ENCODE data around the gene SSTR5. TPM values are rescaled to one million over a fixed set of nuclear protein-coding genes. Genes with fewer than 3 reads are reported as not detected.

The SSTR5 gene
- total and polyA plus RNA-seq, 2 donors (not counting 1 experiment from before 2014, with no cell fraction given): not detected

GRCh38 chr16:1112506-1113184, 40.1 kb downstream of the SSTR5 start:
- ChIA-PET CTCF (no interaction called here), POLR2A (no interaction called here)
- Histone ChIP-seq H3K9me3 (ENCODE audit: control extremely low read depth in 1 of 3, control insufficient read depth in 2 of 3, insufficient read depth in 1 of 3, low read length in 2 of 3) (peaks cover 0 to 5% (median 0%) of the 10 kb centered on the region in 3 donors), H3K9ac (ENCODE audit: low read length) (no peak overlapping the region), H3K36me3 (replicated peaks in 1 of 2; ENCODE audit: control extremely low read depth in 1 of 2, control insufficient read depth in 1 of 2, extremely low read depth in 1 of 2, insufficient read depth in 2 of 2, low read length in 1 of 2) (no peaks in the 10 kb centered on the region), H2AFZ (ENCODE audit: insufficient read depth, low read depth, low read length, poor library complexity, severe bottlenecking) (no peak overlapping the region), H3K27ac (ENCODE audit: low read length in 2 of 2) (no peak overlapping the region), H3K4me3 (ENCODE audit: control extremely low read depth in 1 of 5, extremely low read depth in 1 of 5, insufficient read depth in 1 of 5, low read depth in 2 of 5, low read length in 4 of 5) (no peak overlapping the region), H3K4me1 (ENCODE audit: control insufficient read depth in 2 of 2, insufficient read depth in 2 of 2, low read length in 2 of 2) (no peaks in the 10 kb centered on the region), H4K20me1 (ENCODE audit: control insufficient read depth, insufficient read depth, low read length, poor library complexity, severe bottlenecking) (no peaks in the 10 kb centered on the region), H3K27me3 (replicated peaks in 1 of 4; ENCODE audit: control extremely low read depth in 1 of 4, control insufficient read depth in 3 of 4, insufficient read depth in 4 of 4, low read length in 3 of 4) (peaks cover 0 to 5% (median 0%) of the 10 kb centered on the region in 4 experiments), H3K4me2 (replicated peaks; ENCODE audit: low read depth, low read length, poor library complexity, severe bottlenecking) (no peak overlapping the region), H3K79me2 (ENCODE audit: control insufficient read depth, insufficient read depth, low read length) (no peaks in the 10 kb centered on the region)
- no peak for TF ChIP-seq EZH2 (IDR thresholded peaks at IDR 0.05; ENCODE audit: borderline replicate concordance, insufficient read depth, low read depth, low read length, poor library complexity, severe bottlenecking)
- TF ChIP-seq CTCF (IDR thresholded peaks at IDR 0.05): no peak
- Mint-ChIP-seq H3K27me3 (peaks cover 11% of the 10 kb centered on the region), H3K4me3 (no peak overlapping the region), H3K27ac (no peak overlapping the region), H3K4me1 (no peaks in the 10 kb centered on the region), H3K9me3 (ENCODE audit: insufficient read depth) (no peaks in the 10 kb centered on the region)
- no peak for DNase-seq
- intact Hi-C loops (cut with micrococcal nuclease): no loop called here
- no peak for ATAC-seq (ENCODE audit: low read depth)
- WGBS (ENCODE audit: insufficient coverage): 74% methylated on average over 24 of the region's 26 CpGs

GRCh38 chr16:1113489-1113888, 40.9 kb downstream of the SSTR5 start:
- Histone ChIP-seq H3K27me3 (replicated peaks in 1 of 4; ENCODE audit: control extremely low read depth in 1 of 4, control insufficient read depth in 3 of 4, insufficient read depth in 4 of 4, low read length in 3 of 4) (peaks cover 0 to 3% (median 0%) of the 10 kb centered on the region in 4 experiments), H3K4me1 (ENCODE audit: control insufficient read depth in 2 of 2, insufficient read depth in 2 of 2, low read length in 2 of 2) (no peaks in the 10 kb centered on the region), H4K20me1 (ENCODE audit: control insufficient read depth, insufficient read depth, low read length, poor library complexity, severe bottlenecking) (no peaks in the 10 kb centered on the region), H3K4me3 (ENCODE audit: control extremely low read depth in 1 of 5, extremely low read depth in 1 of 5, insufficient read depth in 1 of 5, low read depth in 2 of 5, low read length in 4 of 5) (no peak overlapping the region), H3K27ac (ENCODE audit: low read length in 2 of 2) (no peak overlapping the region), H3K79me2 (ENCODE audit: control insufficient read depth, insufficient read depth, low read length) (no peaks in the 10 kb centered on the region), H3K4me2 (replicated peaks; ENCODE audit: low read depth, low read length, poor library complexity, severe bottlenecking) (no peak overlapping the region), H3K9me3 (ENCODE audit: control extremely low read depth in 1 of 3, control insufficient read depth in 2 of 3, insufficient read depth in 1 of 3, low read length in 2 of 3) (peaks cover 0 to 5% (median 0%) of the 10 kb centered on the region in 3 donors), H3K36me3 (replicated peaks in 1 of 2; ENCODE audit: control extremely low read depth in 1 of 2, control insufficient read depth in 1 of 2, extremely low read depth in 1 of 2, insufficient read depth in 2 of 2, low read length in 1 of 2) (no peaks in the 10 kb centered on the region), H2AFZ (ENCODE audit: insufficient read depth, low read depth, low read length, poor library complexity, severe bottlenecking) (no peak overlapping the region), H3K9ac (ENCODE audit: low read length) (no peak overlapping the region)
- TF ChIP-seq CTCF (IDR thresholded peaks at IDR 0.05): no peak
- TF ChIP-seq EZH2 (IDR thresholded peaks at IDR 0.05; ENCODE audit: borderline replicate concordance, insufficient read depth, low read depth, low read length, poor library complexity, severe bottlenecking): no peak
- Mint-ChIP-seq H3K27ac (no peak overlapping the region), H3K9me3 (ENCODE audit: insufficient read depth) (no peaks in the 10 kb centered on the region), H3K27me3 (peaks cover 11% of the 10 kb centered on the region), H3K4me1 (no peaks in the 10 kb centered on the region), H3K4me3 (no peak overlapping the region)
- DNase-seq (no peak), ATAC-seq (ENCODE audit: low read depth) (no peak)
- CTCF ChIA-PET: no interaction called here
- POLR2A ChIA-PET: no interaction called here
- intact Hi-C loops (cut with micrococcal nuclease): no loop called here
- 67% methylated on average over 14 of the region's 16 CpGs for WGBS (ENCODE audit: insufficient coverage)

Measured in B cell (primary cell).